WTC11 (cell line): ENCODE results near the gene AFP.

Experiments
- CREB1 ChIP-seq: sonication (generic); formaldehyde crosslinking; IDR thresholded peaks from 2 replicates; pipeline ENCODE4 v1.8.0; 2023; ENCODE audit warnings: mild to moderate bottlenecking, missing genetic modification reagents
- FOXP1 ChIP-seq: sonication (generic); formaldehyde crosslinking; IDR thresholded peaks from 2 replicates; pipeline ENCODE4 v1.8.0; 2022; ENCODE audit warnings: missing genetic modification reagents, mild to moderate bottlenecking, moderate library complexity, borderline replicate concordance
- MYBL2 ChIP-seq: sonication (generic); formaldehyde crosslinking; IDR thresholded peaks from 2 replicates; pipeline ENCODE4 v1.8.1; 2023; ENCODE audit warnings: mild to moderate bottlenecking, moderate library complexity, missing genetic modification reagents
- NR2C2 ChIP-seq: sonication (generic); formaldehyde crosslinking; IDR thresholded peaks from 2 replicates; pipeline ENCODE4 v1.8.0; 2022; ENCODE audit warnings: mild to moderate bottlenecking, missing genetic modification reagents
- ZBTB21 ChIP-seq: sonication (generic); formaldehyde crosslinking; IDR thresholded peaks from 2 replicates; pipeline ENCODE4 v1.8.1; 2023; ENCODE audit warnings: mild to moderate bottlenecking, missing genetic modification reagents, borderline replicate concordance
- TF ChIP-seq, protein P1 (sequence below): fragments of 200-600 bp; IDR thresholded peaks from 2 replicates; pipeline ENCODE4 v1.8.0; 2022; ENCODE audit warnings: antibody characterized with exemption
- TF ChIP-seq, protein P2 (sequence below): sonication (generic); formaldehyde crosslinking; IDR thresholded peaks from 2 replicates; pipeline ENCODE4 v1.8.1; 2022; ENCODE audit warnings: low read depth, mild to moderate bottlenecking, moderate library complexity, missing genetic modification reagents, borderline replicate concordance
- TF ChIP-seq, protein P3 (sequence below): sonication (generic); formaldehyde crosslinking; IDR thresholded peaks from 2 replicates; pipeline ENCODE4 v1.8.1; 2023; ENCODE audit warnings: mild to moderate bottlenecking, missing genetic modification reagents
- TF ChIP-seq, protein P4 (sequence below): sonication (generic); formaldehyde crosslinking; IDR thresholded peaks from 2 replicates; pipeline ENCODE4 v1.8.1; 2023; ENCODE audit warnings: mild to moderate bottlenecking, missing genetic modification reagents, borderline replicate concordance
- TF ChIP-seq, protein P5 (sequence below): sonication (generic); formaldehyde crosslinking; IDR thresholded peaks from 2 replicates; pipeline ENCODE4 v1.8.1; 2022; ENCODE audit warnings: low read depth, missing genetic modification reagents, borderline replicate concordance

DNA sequence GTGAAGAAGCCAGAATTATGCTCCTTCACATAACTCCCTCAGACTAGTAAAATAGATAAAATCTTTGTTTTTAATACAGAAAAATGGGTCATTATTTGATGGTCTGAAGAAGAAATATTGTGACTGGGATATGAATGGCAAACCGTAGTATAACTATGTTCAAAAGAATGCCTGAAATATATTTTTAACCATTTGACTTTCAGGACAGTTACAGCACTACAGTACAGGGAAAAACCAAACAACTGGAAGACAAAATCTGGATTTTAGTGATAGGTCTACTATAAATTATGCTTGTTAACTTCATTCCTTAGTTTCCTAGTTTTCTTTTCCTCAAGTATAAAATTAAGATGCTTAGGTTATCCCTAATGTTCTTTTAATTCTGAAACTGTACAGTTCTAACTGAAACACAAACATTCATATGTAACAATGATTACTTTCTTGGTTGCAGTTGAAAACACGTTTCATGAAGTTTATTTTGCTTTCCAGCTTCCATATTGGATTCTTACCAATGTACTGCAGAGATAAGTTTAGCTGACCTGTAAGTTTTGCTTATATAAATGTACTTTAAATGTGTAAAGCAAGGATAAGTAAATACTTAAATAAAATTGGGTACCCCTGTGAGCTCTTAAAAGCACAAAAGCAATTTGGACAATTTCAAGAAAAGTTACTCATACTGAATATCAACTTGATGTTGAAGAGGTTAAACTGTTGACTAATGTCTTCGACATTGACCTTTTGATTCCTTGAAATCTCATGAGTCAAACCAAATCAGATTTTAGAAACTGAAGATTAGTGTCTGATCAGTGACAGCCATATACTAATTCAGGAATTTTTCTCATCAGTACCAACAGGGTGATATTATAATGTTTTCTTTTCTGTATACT lies 895 bp downstream of the AFP start:
- TF ChIP-seq, protein P1, sequence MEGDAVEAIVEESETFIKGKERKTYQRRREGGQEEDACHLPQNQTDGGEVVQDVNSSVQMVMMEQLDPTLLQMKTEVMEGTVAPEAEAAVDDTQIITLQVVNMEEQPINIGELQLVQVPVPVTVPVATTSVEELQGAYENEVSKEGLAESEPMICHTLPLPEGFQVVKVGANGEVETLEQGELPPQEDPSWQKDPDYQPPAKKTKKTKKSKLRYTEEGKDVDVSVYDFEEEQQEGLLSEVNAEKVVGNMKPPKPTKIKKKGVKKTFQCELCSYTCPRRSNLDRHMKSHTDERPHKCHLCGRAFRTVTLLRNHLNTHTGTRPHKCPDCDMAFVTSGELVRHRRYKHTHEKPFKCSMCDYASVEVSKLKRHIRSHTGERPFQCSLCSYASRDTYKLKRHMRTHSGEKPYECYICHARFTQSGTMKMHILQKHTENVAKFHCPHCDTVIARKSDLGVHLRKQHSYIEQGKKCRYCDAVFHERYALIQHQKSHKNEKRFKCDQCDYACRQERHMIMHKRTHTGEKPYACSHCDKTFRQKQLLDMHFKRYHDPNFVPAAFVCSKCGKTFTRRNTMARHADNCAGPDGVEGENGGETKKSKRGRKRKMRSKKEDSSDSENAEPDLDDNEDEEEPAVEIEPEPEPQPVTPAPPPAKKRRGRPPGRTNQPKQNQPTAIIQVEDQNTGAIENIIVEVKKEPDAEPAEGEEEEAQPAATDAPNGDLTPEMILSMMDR = no peak
- TF ChIP-seq MYBL2 (no peak), CREB1 (CRISPR knock-in tag) (no peak), NR2C2 (CRISPR knock-in tag) (no peak), FOXP1 (CRISPR knock-in tag) (no peak), ZBTB21 (CRISPR knock-in tag) (no peak)
- TF ChIP-seq, protein P2, sequence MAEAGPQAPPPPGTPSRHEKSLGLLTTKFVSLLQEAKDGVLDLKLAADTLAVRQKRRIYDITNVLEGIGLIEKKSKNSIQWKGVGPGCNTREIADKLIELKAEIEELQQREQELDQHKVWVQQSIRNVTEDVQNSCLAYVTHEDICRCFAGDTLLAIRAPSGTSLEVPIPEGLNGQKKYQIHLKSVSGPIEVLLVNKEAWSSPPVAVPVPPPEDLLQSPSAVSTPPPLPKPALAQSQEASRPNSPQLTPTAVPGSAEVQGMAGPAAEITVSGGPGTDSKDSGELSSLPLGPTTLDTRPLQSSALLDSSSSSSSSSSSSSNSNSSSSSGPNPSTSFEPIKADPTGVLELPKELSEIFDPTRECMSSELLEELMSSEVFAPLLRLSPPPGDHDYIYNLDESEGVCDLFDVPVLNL = no peak
- TF ChIP-seq, protein P3, sequence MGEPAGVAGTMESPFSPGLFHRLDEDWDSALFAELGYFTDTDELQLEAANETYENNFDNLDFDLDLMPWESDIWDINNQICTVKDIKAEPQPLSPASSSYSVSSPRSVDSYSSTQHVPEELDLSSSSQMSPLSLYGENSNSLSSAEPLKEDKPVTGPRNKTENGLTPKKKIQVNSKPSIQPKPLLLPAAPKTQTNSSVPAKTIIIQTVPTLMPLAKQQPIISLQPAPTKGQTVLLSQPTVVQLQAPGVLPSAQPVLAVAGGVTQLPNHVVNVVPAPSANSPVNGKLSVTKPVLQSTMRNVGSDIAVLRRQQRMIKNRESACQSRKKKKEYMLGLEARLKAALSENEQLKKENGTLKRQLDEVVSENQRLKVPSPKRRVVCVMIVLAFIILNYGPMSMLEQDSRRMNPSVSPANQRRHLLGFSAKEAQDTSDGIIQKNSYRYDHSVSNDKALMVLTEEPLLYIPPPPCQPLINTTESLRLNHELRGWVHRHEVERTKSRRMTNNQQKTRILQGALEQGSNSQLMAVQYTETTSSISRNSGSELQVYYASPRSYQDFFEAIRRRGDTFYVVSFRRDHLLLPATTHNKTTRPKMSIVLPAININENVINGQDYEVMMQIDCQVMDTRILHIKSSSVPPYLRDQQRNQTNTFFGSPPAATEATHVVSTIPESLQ = no peak
- TF ChIP-seq, protein P4, sequence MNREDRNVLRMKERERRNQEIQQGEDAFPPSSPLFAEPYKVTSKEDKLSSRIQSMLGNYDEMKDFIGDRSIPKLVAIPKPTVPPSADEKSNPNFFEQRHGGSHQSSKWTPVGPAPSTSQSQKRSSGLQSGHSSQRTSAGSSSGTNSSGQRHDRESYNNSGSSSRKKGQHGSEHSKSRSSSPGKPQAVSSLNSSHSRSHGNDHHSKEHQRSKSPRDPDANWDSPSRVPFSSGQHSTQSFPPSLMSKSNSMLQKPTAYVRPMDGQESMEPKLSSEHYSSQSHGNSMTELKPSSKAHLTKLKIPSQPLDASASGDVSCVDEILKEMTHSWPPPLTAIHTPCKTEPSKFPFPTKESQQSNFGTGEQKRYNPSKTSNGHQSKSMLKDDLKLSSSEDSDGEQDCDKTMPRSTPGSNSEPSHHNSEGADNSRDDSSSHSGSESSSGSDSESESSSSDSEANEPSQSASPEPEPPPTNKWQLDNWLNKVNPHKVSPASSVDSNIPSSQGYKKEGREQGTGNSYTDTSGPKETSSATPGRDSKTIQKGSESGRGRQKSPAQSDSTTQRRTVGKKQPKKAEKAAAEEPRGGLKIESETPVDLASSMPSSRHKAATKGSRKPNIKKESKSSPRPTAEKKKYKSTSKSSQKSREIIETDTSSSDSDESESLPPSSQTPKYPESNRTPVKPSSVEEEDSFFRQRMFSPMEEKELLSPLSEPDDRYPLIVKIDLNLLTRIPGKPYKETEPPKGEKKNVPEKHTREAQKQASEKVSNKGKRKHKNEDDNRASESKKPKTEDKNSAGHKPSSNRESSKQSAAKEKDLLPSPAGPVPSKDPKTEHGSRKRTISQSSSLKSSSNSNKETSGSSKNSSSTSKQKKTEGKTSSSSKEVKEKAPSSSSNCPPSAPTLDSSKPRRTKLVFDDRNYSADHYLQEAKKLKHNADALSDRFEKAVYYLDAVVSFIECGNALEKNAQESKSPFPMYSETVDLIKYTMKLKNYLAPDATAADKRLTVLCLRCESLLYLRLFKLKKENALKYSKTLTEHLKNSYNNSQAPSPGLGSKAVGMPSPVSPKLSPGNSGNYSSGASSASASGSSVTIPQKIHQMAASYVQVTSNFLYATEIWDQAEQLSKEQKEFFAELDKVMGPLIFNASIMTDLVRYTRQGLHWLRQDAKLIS = no peak
- TF ChIP-seq, protein P5, sequence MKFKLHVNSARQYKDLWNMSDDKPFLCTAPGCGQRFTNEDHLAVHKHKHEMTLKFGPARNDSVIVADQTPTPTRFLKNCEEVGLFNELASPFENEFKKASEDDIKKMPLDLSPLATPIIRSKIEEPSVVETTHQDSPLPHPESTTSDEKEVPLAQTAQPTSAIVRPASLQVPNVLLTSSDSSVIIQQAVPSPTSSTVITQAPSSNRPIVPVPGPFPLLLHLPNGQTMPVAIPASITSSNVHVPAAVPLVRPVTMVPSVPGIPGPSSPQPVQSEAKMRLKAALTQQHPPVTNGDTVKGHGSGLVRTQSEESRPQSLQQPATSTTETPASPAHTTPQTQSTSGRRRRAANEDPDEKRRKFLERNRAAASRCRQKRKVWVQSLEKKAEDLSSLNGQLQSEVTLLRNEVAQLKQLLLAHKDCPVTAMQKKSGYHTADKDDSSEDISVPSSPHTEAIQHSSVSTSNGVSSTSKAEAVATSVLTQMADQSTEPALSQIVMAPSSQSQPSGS = no peak
